GM18873 (cell line): Measurements from ENCODE around the gene SHISAL2A.

Source experiments
- ATAC-seq: cut with Tn5 transposase; IDR thresholded peaks from one replicate; pipeline ENCODE4 v1.9.1; 2021; ENCODE audit warnings: mild to moderate bottlenecking, moderate library complexity, moderate number of reproducible peaks; ENCODE audit not compliant: unreplicated experiment, low FRiP score

SHISAL2A gene

GRCh38 chr1:52658795-52659194 lies 25.8 kb downstream of the SHISAL2A start:
- no peak for ATAC-seq

- ATAC-seq, result no peak
Observed at GRCh38 chr1:52659356-52659755, 26.4 kb downstream of the SHISAL2A start.

GRCh38 chr1:52659851-52660596 lies 27.1 kb downstream of the SHISAL2A start:
- ATAC-seq, result no peak

GRCh38 chr1:52660807-52661206 lies 27.8 kb downstream of the SHISAL2A start:
- no peak for ATAC-seq

- ATAC-seq, result no peak
Observed at GRCh38 chr1:52662645-52663313, 29.8 kb downstream of the SHISAL2A start.

- ATAC-seq, result no peak
Observed at GRCh38 chr1:52663716-52664115, 30.7 kb downstream of the SHISAL2A start.

GRCh38 chr1:52665006-52665941 lies 32.3 kb downstream of the SHISAL2A start:
- ATAC-seq, result no peak

GRCh38 chr1:52667290-52667689 lies 34.3 kb downstream of the SHISAL2A start:
- no peak for ATAC-seq

GRCh38 chr1:52667984-52668383 lies 35.0 kb downstream of the SHISAL2A start:
- ATAC-seq, result no peak

- ATAC-seq, result no peak
Observed at GRCh38 chr1:52668711-52669110, 35.7 kb downstream of the SHISAL2A start.

GRCh38 chr1:52669696-52670095 lies 36.7 kb downstream of the SHISAL2A start:
- no peak for ATAC-seq

GRCh38 chr1:52670604-52671003 lies 37.6 kb downstream of the SHISAL2A start:
- no peak for ATAC-seq

- no peak for ATAC-seq
Observed at GRCh38 chr1:52672946-52673345, 40.0 kb downstream of the SHISAL2A start.

- no peak for ATAC-seq
Observed at GRCh38 chr1:52673513-52673912, 40.5 kb downstream of the SHISAL2A start.

- ATAC-seq, result no peak
Observed at GRCh38 chr1:52674497-52675384, 41.8 kb downstream of the SHISAL2A start.

GRCh38 chr1:52676249-52676903 lies 43.4 kb downstream of the SHISAL2A start:
- ATAC-seq, result no peak

- ATAC-seq, result no peak
Observed at GRCh38 chr1:52677076-52677806, 44.3 kb downstream of the SHISAL2A start.

GRCh38 chr1:52679048-52679447 lies 46.1 kb downstream of the SHISAL2A start:
- no peak for ATAC-seq

GRCh38 chr1:52679498-52679897 lies 46.5 kb downstream of the SHISAL2A start:
- no peak for ATAC-seq
